Upper lobe of left lung (tissue), 4 donors: ENCODE data around the gene HOXA1.
"Not testable (repeated sequence)": the region's sequence is repeated elsewhere in the genome, so short reads cannot be mapped to it uniquely, and the experiment has no call there.

Experiments used
- EP300 ChIP-seq, 4 donors: sonication (generic); formaldehyde crosslinking; IDR thresholded peaks; one replicate each; pipeline ENCODE4 v1.5.1; 2017; ENCODE audit warnings: antibody characterized with exemption in 4 of 4, control low read depth in 2 of 4
- POLR2A ChIP-seq, 4 donors: fragments of 450-650 bp; IDR thresholded peaks; one replicate each; pipeline ENCODE4 v1.5.1; 2016 to 2017; ENCODE audit warnings: antibody characterized with exemption in 4 of 4, mild to moderate bottlenecking in 2 of 4
- TF ChIP-seq, protein P1 (sequence below), 6 experiments: fragments of 450-650 bp in 4 of 6; fragments of 200-600 bp in 2 of 6; sonication (generic) in 2 of 6; IDR thresholded peaks; one replicate each; pipeline ENCODE4 v1.5.1; 2016 to 2019; ENCODE audit warnings: antibody characterized with exemption in 6 of 6

DNA sequence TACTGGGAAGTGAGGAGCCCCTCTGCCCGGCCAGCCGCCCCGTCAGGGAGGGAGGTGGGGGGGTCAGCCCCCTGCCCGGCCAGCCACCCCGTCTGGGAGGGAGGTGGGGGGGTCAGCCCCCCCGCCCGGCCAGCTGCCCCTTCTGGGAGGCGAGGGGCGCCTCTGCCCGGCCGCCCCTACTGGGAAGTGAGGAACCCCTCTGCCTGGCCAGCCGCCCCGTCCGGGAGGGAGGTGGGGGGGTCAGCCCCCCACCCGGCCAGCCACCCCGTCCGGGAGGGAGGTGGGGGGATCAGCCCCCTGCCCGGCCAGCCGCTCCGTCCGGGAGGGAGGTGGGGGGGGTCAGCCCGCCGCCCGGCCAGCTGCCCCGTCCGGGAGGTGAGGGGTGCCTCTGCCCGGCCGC, 50.7 kb downstream of the HOXA1 start:
- TF ChIP-seq POLR2A, EP300 (IDR thresholded peaks at IDR 0.05): not testable (repeated sequence)
- TF ChIP-seq, protein P1, sequence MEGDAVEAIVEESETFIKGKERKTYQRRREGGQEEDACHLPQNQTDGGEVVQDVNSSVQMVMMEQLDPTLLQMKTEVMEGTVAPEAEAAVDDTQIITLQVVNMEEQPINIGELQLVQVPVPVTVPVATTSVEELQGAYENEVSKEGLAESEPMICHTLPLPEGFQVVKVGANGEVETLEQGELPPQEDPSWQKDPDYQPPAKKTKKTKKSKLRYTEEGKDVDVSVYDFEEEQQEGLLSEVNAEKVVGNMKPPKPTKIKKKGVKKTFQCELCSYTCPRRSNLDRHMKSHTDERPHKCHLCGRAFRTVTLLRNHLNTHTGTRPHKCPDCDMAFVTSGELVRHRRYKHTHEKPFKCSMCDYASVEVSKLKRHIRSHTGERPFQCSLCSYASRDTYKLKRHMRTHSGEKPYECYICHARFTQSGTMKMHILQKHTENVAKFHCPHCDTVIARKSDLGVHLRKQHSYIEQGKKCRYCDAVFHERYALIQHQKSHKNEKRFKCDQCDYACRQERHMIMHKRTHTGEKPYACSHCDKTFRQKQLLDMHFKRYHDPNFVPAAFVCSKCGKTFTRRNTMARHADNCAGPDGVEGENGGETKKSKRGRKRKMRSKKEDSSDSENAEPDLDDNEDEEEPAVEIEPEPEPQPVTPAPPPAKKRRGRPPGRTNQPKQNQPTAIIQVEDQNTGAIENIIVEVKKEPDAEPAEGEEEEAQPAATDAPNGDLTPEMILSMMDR (IDR thresholded peaks at IDR 0.05): not testable (repeated sequence)
